HG03571 (cell line): Measurements from ENCODE around the gene DLX1.
"Not testable (repeated sequence)": the region's sequence is repeated elsewhere in the genome, so short reads cannot be mapped to it uniquely, and the experiment has no call there.

Experiments
- ATAC-seq: cut with Tn5 transposase; IDR thresholded peaks from one replicate; pipeline ENCODE4 v1.9.1; 2021; ENCODE audit not compliant: unreplicated experiment

DLX1 gene

GRCh38 chr2:172085460-172086159 is at the start of gene DLX1:
Gene DLX1, plus strand, starts transcription at chr2:172085507. Its CDS starts 171 bp downstream, at chr2:172085678.
- ATAC-seq: peak; percentile 15

DNA sequence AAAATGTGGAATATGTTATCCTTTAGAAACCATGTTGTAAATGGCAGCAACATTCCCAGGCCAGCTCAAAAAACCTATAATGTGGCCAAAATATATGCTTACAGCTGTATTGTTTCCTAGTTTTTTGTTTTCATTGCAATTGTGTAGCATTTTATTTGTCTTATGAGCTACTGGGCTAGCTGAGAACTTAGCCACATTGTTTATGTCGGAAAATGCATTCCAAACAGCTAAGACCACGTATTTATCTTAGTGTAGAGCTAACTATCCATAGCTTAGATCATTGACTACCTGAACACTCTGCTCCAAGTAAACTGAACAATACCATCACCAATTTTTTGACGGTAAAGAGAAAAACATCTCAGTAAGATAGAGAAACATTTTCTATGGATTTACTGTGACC is 47.2 kb upstream of the DLX1 start:
- ATAC-seq: no peak

DNA sequence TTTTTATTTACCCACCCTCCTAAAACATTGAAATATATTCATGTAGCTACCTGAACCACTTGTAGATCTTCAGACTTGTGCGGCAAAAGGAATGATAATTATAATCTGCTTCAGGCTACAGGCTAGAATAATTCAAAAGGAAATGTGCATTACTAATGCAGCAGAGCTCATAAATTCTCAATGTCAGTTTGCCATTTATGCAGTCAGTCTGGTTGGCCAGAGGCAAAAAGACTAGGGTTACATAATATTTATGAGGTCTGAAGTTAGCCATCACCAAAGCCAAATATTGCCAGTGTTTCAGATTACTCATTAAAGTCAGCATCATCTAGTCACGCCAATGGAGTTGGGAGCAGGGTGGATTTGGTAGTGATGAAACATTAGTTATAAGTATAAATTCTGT is 46.7 kb upstream of the DLX1 start:
- ATAC-seq: no peak

- ATAC-seq: no peak
These were observed 46.1 kb upstream of the DLX1 start for GRCh38 chr2:172039011-172039704.

DNA sequence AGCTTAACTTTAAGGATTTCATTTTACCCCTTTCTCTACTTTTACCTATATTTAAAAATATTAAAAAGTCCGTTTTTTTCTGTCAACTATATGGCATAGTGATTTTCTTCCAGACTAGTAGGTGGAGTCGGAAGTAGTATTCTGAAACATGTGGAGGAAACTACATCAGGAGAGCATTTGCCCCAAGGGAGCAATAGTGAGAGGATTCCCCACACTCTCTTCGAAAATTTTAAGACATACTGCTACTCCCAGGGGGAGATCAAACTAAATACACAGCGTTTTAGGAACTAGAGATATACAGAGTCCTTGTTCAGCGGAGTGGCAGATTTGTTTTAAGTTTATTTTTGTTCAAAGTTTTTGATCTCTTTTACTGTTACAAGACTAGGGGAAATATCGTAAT is 45.0 kb upstream of the DLX1 start:
- no peak for ATAC-seq

- no peak for ATAC-seq
These were observed 39.1 kb upstream of the DLX1 start for GRCh38 chr2:172046080-172046678.

DNA sequence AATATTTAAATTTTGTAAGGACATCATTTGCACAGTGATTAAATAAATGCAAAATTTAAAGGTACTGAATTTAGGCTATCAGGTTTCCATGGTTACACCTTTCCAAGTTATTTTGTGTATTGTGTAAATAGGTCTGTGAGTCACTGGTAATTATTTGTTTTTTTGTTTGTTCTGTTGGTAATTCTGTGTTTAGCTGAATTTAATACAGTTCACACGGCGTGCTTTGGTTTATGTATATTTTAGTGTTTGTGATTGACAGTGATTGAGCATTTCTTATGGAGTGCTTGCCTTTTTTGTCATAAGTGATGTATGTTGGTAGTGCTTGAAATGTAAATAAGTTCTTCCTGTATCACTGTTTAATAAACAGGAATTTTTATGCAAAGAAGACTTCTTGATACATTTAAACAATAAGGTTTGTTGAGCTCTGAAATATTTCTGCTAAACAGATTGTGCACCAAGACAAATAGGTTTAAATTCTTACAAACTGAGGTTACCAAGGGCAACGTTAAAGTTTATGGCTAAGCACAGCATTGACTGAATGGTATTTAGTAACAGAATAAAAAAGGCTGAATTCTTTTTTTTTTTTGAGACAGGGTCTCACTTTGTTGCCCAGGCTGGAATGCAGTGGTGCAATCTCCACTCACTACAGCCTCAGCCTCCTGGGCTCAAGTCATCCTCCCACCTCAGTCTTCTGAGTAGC is 38.3 kb upstream of the DLX1 start:
- no peak for ATAC-seq

GRCh38 chr2:172047566-172048507 is 37.5 kb upstream of the DLX1 start:
- no peak for ATAC-seq

DNA sequence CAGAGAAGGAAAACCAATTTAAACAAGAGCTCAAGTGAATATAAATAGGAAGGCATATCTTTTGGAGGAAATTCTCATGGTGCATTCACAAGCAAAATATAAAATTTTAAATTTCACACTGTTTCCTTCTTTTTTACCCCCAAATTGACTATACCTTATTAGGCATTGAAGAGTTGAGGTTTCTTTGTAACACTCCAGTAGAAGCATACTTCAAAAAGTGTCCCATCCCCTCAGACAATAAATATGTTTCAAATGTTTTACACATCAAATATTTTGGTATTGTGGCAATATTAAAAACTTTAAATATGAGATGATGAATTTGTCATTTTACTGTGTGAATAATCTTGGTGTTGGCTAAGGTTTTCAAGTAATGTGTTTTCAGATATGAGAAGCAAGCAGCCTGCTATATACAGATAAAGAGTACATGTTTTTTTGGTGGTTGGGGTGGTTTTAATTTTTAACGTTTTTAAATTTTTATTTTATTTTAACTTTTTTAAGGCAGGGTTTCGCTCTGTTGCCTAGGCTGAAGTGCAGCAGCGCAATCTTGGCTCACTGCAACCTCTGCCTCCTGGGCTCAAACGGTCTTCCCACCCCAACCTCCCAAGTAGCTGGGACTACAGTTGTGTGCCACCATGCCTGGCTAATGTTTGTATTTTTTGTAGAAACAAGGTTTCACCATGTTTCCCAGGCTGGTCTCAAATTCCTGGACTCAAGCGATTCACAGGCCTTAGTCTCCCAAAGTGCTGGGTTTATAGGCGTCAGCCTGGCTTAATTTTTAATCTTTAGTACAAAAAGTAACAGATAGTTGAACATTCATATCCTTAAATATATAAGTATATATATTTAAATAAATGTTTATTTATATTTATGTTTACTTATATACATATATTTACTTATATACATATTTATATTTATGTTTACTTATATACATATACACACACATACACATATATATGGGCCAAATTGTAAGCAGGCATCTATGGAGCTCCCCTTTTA is 36.5 kb upstream of the DLX1 start:
- no peak for ATAC-seq

DNA sequence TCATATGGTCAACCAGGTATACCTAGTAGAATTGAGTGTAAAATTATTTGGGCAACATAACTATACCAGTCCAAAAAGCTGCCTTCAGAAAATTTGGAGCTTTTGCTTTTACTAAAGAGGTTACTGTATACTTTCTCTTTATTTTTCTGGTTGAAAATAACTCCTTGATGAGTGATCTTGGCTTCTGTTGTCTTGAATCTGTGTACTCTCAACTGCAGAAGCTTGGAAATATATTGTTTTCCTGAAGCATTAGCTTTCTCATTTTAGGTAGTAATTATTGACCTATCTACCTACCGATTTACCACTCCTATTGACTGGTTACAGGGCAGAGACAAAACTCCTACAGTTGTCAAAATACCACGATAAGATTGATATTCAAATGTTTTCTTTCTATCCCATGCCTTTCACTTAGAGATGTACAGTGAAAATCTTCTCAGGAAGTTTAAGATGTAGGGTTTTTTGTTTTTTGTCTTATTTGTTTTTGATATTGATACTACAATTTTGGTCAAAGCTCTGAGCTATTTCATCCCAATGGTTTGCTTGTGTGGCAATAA is 35.7 kb upstream of the DLX1 start:
- ATAC-seq: no peak

DNA sequence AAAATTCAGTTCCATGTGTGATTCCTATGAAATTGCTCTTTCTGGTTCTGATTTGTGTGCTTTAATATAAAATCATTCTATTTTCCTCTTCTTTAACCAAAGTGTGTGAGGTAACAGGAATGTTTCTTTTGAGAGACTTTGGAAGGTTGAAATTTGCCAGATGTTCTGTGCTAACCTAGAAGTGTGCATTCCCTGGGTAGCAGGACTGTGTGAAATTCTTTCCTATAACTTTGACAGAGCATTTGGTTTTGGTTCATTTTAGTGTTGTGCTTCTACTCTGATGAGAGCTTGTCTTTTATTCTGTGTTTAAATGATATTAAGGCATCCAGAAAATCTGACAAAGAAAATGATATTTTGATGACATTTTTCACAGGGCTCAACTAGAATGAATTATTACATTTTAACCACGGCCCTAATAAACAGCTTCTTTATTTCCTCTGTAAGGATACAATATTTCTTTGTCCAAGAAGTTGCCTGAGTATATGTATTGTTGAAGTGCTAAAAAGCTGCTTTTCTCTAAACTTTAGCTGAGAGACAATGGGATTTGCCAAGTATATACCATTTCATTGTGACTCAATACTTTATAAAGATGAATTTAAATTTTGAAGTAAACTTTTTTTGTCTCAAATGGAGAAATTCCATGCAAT is 34.7 kb upstream of the DLX1 start:
- no peak for ATAC-seq

- no peak for ATAC-seq
These were observed 33.0 kb upstream of the DLX1 start for GRCh38 chr2:172052000-172052983.

DNA sequence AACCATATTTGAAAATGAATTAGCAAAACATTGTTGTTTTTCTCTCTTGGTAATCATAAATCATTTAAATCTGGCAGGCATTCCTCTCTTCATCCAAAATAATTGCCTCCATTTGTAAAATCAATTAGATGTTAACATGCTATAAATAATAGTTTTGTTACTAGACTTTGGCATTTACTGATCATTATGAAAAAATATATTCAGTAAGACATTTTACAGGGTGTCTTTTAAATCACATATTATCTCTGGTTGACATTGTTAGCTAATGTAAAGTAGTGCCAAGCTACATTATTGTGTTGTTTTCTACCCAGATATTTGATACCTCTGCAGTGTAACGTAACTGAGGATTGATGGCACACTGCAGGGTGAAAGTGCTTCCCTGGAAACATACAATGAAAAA is 31.8 kb upstream of the DLX1 start:
- no peak for ATAC-seq

GRCh38 chr2:172056293-172056692 is 29.0 kb upstream of the DLX1 start:
- ATAC-seq: no peak

DNA sequence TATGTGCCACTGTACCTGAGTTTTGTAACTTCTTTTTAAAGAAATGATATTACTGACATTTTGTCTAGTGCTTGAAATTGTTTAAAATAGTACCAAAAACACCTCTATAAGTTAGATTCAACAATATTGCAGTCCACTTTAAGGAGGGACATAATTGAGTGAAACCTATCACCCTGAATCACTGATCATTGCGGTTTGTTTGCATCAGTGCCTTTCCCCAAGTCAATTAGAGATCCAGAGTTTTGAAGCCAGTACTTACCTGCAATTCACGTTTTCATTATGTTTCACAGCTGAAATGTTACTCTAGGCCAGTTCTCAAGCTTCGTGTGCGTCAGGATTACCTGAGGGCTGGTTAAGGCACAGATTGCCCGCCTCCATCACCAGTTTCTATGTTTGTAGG is 26.6 kb upstream of the DLX1 start:
- ATAC-seq: no peak

- ATAC-seq: not testable (repeated sequence)
These were observed 25.2 kb upstream of the DLX1 start for GRCh38 chr2:172060118-172060517.

- no peak for ATAC-seq
These were observed 22.8 kb upstream of the DLX1 start for GRCh38 chr2:172062402-172063004.
